Activated CD4-positive, alpha-beta T cell treated with anti-CD3 and anti-CD28 coated beads, Interleukin-2, amount 10 ng/mL, durations not matched to agents 7 days and 5 days (primary cell): Measurements from ENCODE around the gene SMIM28. TPM values are rescaled to one million over a fixed set of nuclear protein-coding genes. Genes with fewer than 3 reads are reported as not detected.

Source experiments
- CTCF ChIA-PET: fragments of 350-600 bp; sonication (Branson Sonifier 250); formaldehyde crosslinking; loops from one replicate; lab custom pipeline; 2021; ENCODE audit warnings: antibody characterized with exemption; lab: Charles Lee
- POLR2A ChIA-PET: fragments of 350-600 bp; sonication (Branson Sonifier 250); formaldehyde crosslinking; loops from one replicate; lab custom pipeline; 2021; ENCODE audit warnings: antibody characterized with exemption; lab: Charles Lee
- DNase-seq: peaks from one replicate; pipeline ENCODE4 v3.0.0-alpha.2; 2020
- H3K27ac Mint-ChIP-seq: one replicate; pipeline ENCODE4 v1.8.0; 2021; ENCODE audit warnings: mild to moderate bottlenecking, moderate library complexity, mixed read lengths
- H3K27me3 Mint-ChIP-seq: one replicate; pipeline ENCODE4 v1.8.0; 2021; ENCODE audit warnings: mixed read lengths
- H3K36me3 Mint-ChIP-seq: one replicate; pipeline ENCODE4 v1.8.0; 2021; ENCODE audit warnings: low read depth, mixed read lengths
- H3K4me1 Mint-ChIP-seq: one replicate; pipeline ENCODE4 v1.8.0; 2021; ENCODE audit warnings: mixed read lengths
- H3K4me3 Mint-ChIP-seq: one replicate; pipeline ENCODE4 v1.8.0; 2021; ENCODE audit warnings: mild to moderate bottlenecking, moderate library complexity, mixed read lengths
- H3K9me3 Mint-ChIP-seq: one replicate; pipeline ENCODE4 v1.8.0; 2021; ENCODE audit warnings: mixed read lengths
- total RNA-seq, 2 experiments: library from RNA; stranded (reverse); gene quantifications; one replicate each; pipeline ENCODE4 v1.2.3, GENCODE V29; 2021

SMIM28 gene
- total RNA-seq, 2 experiments from 2014 or later, result not detected

DNA sequence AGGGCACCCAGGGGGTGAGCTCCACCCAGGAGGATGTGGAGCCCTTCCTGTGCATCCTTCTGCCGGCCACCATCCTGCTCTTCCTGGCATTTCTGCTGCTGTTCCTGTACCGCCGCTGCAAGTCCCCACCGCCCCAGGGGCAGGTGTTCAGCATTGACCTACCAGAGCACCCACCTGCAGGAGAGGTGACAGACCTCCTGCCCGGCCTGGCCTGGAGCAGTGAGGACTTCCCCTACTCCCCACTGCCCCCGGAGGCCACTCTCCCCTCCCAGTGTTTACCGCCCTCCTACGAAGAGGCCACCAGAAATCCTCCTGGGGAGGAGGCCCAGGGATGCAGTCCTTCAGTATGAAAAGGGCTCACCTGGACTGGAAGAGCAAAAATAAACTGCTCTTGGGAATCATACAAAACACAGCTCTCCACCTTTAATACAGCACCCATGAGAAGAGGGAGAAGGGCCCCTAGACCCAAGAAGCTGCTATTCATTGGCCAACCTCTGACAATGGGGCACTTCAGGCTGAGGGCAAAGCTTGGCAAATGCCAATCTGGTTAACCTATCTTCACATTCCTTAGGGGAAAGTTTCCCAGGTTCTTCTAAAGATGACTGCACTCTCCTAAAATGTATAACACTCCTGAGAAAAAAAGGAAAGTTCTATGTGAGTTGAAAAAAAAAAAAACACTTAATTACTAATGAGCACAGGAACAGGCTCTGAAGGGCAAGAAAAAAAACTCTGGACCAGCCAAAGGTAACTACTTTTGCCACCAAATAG, 5.0 kb downstream of the SMIM28 start:
- no peaks in the 10 kb centered on the region for H3K9me3 Mint-ChIP-seq
- H3K27me3 Mint-ChIP-seq, result peaks cover 11% of the 10 kb centered on the region
- no peak overlapping the region for H3K27ac Mint-ChIP-seq
- H3K4me1 Mint-ChIP-seq, result no peaks in the 10 kb centered on the region
- H3K36me3 Mint-ChIP-seq, result no peaks in the 10 kb centered on the region
- CTCF ChIA-PET, result interaction anchor here (0.6 kb wide), 1 partner anchor 1445 kb away, joined by 4 read pairs; no protein-coding TSS in a partner anchor
- H3K4me3 Mint-ChIP-seq, result no peak overlapping the region
- POLR2A ChIA-PET, result no interaction called here
- no peak for DNase-seq

DNA sequence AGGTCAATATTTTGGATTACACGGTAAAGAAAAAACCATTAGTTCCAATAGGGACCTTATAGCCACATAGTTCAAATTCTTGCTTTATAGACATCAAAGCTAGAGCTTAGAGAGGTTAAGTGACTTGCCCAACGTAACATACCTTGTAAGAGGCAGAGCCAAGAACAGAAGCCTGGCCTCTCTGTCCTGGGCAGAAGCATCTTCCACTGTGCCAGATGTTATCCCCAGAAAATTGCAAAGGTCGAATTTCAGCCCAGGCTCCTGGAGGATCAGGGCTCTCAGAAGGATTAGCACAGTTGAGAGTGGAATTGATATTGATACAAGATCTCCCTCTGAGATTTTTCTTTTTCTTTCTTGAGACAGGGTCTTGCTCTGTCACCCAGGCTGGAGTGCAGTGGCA, 6.1 kb downstream of the SMIM28 start:
- Mint-ChIP-seq H3K27ac (no peak overlapping the region), H3K9me3 (no peaks in the 10 kb centered on the region), H3K36me3 (no peaks in the 10 kb centered on the region), H3K4me1 (no peaks in the 10 kb centered on the region), H3K27me3 (peaks cover 12% of the 10 kb centered on the region), H3K4me3 (no peak overlapping the region)
- ChIA-PET CTCF (no interaction called here), POLR2A (no interaction called here)
- no peak for DNase-seq

DNA sequence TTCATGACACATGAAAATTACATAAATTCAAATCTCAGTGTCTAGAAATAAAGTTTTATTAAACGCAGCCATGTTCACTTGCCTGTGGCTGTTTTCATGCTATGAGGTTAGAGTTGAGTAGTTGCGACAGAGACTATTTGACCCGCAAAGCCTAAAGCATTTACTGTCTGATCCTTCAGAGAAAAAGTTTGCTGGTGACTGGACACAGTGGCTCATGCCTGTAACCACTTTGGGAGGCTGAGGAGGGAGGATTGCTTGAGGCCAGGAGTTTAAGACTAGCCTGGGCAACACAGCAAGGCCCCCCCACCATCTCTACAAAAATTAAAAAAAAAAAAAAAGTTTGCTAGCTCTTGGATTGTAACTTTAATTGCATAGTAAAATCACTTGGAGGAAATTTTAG, 9.2 kb downstream of the SMIM28 start:
- DNase-seq, result no peak
- H3K36me3 Mint-ChIP-seq, result no peaks in the 10 kb centered on the region
- H3K9me3 Mint-ChIP-seq, result no peaks in the 10 kb centered on the region
- no peak overlapping the region for H3K4me3 Mint-ChIP-seq
- ChIA-PET POLR2A (no interaction called here), CTCF (no interaction called here)
- no peaks in the 10 kb centered on the region for H3K4me1 Mint-ChIP-seq
- H3K27me3 Mint-ChIP-seq, result peaks cover 21% of the 10 kb centered on the region
- no peak overlapping the region for H3K27ac Mint-ChIP-seq

DNA sequence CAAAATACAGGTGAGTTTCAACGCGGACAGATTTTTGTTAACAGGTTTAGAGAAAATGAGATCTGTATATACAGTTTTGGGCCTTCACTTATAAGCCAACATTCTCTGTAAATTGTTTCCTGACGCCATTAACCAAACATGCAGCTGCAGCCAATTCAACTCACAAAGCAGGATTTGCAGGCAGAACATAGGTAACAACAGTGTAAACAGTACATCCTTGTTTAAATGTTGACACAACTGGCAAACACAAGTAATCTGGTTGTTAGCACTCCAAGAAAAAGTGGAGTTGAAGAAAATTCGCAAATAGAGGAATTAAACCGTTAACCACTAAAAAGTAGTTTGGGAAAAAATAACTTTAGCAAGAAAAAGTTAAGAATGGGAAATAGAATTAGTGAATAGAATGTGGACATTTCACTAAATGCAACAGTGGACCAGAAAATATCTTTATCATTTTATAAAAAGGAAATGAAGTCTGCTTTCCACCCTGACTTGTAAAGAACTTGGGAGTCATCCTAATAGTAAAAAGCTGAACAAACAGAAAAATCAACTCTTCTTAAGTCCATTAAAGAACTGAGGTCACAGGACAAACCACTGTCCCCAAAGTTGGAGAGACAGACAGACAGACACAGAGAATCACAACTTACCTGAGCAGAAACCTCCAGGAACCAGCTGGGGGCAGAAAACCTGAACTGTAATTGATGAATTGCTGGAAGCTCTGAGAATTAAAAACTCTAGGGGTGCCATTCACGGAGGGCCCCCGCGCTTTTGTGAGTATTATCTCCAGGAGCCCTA, 10.1 kb downstream of the SMIM28 start:
- Mint-ChIP-seq H3K9me3 (no peaks in the 10 kb centered on the region), H3K4me1 (no peaks in the 10 kb centered on the region), H3K27me3 (peaks cover 21% of the 10 kb centered on the region), H3K4me3 (no peak overlapping the region), H3K36me3 (no peaks in the 10 kb centered on the region), H3K27ac (no peak overlapping the region)
- CTCF ChIA-PET, result no interaction called here
- no peak for DNase-seq
- POLR2A ChIA-PET, result no interaction called here

DNA sequence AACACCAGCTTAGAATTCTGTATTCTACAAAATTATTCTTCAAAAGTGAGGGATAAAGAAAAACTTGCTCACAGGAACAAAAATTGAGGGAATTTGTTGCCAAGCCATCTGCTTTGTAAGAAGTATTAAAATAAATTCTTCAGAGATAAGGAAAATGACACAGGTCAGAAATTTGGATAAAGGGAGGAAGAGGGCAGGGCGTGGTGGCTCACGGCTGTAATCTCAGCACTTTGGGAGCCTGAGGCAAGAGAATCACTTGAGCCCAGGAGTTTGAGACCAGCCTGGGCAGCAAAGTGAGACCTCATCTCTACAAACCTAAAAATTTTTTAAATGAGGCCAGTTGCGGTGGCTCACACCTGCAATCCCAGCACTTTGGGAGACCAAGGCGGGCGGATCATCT, 11.8 kb downstream of the SMIM28 start:
- Mint-ChIP-seq H3K27ac (no peak overlapping the region), H3K27me3 (peaks cover 19% of the 10 kb centered on the region), H3K36me3 (no peaks in the 10 kb centered on the region), H3K4me3 (no peak overlapping the region), H3K9me3 (no peaks in the 10 kb centered on the region), H3K4me1 (peaks cover 3% of the 10 kb centered on the region)
- ChIA-PET POLR2A (no interaction called here), CTCF (no interaction called here)
- DNase-seq, result no peak

DNA sequence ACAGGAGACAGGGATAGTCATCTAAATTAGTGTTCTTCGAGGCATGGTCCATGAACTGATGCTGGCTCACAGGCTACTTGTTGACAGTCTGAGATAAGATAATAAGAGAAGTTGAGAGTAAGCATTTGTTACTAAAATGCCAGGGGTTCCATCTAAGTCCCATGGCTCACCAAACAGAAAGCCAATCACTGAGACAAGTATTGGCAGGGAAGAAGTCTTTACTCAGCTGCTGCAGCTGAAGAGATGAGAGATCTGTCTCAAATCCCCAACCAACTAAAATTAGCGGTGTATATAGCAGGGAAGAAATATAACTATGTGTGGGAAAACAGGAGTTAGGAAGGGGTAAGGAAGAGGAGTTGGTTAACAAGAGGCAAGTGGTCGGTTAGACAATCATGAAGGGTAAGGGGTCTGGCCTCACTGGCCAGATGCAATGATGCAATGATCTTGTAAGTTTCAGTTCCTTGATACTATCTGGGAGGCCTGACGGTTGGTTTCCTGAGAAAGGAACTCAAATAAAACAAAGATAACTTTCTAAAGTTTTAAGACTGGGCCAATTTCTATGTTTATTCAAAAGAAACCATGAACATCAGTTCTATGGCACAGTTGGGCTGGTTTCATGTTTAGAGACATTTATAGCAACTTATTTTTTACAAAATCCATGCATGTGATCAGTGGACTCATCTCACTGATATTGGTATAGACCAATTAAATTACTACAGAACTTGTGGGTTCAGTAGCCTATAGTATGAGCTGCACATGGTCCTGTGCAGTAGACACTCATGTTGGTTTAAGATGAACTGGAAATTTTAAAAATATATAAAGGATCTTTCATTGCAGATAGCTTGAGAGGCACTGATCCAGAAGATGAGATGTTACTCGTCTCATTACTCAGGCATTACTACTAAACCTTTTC, 16.4 kb downstream of the SMIM28 start:
- H3K36me3 Mint-ChIP-seq, result no peaks in the 10 kb centered on the region
- DNase-seq, result no peak
- peaks cover 3% of the 10 kb centered on the region for H3K4me1 Mint-ChIP-seq
- POLR2A ChIA-PET, result no interaction called here
- no peak overlapping the region for H3K27ac Mint-ChIP-seq
- peaks cover 6% of the 10 kb centered on the region for H3K27me3 Mint-ChIP-seq
- CTCF ChIA-PET, result interaction anchor here (0.7 to 0.9 kb wide), 2 partner anchors 18 to 156 kb away, joined by 3 to 4 read pairs; no protein-coding TSS in a partner anchor
- H3K4me3 Mint-ChIP-seq, result no peak overlapping the region
- H3K9me3 Mint-ChIP-seq, result no peaks in the 10 kb centered on the region

DNA sequence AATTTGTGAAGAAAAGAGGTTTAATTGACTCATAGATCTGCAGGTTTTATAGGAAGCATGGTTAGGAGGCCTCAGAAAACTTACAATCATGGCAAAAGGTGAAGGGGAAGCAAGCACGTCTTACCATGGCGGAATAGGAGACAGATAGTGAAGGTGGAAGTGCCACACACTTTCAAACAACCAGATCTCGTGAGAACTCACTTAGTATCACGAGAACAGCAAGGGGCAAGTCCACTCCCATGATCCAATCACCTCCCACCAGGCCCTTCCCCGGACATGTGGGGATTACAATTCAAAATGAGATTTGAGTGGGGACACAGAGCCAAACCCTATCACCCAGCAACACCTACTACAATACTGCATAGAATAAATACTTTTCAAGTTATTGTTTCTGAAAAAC, 19.0 kb downstream of the SMIM28 start:
- H3K4me1 Mint-ChIP-seq, result peaks cover 3% of the 10 kb centered on the region
- H3K27me3 Mint-ChIP-seq, result peaks cover 2% of the 10 kb centered on the region
- H3K36me3 Mint-ChIP-seq, result no peaks in the 10 kb centered on the region
- no peak overlapping the region for H3K4me3 Mint-ChIP-seq
- POLR2A ChIA-PET, result no interaction called here
- no peaks in the 10 kb centered on the region for H3K9me3 Mint-ChIP-seq
- no peak overlapping the region for H3K27ac Mint-ChIP-seq
- DNase-seq, result no peak
- CTCF ChIA-PET, result no interaction called here

DNA sequence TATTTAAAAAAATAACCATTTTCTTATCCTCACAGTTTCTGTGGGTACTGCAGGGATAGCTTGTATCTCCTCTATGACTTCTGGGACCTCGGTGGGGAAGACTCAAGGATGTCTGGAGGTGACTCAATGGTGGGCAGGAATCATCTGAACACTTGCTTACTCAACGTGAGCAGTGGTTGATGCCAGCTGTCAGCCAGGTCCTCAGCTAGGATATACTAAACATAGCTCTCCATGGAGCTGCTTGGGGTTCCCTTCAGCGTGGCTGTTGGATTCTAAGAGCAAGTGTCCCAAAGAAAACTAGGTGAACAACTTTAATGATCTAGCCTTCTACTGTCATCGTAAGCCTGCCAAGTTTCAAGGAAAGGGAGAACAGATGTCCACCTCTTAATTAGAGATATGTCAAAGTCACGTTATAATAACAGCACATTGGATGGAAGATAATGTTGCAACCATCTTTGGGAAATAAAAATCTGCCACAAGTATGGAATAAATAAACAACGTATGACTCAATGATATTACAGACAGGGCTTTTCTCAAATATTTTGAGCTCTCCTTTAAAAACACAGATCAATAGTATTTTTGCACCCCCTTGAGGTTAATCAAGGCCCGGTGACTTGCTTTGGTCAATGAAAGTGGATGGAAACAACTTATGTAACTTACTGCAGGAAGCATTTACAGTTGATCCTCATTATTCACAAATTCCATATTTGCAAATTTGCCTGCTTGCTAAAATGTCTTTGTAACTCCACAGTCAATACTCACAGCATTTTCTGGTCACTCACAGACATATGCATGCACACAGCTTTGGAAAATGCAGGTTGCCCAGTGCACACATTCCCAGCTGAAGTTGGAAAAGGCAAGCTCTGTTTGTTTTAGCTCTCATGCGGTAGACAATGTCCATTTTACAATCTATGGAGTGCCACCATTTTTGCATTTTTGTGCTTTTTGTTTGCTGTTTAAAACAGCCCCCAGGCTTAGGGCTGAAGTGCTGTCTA, 19.7 kb downstream of the SMIM28 start:
- POLR2A ChIA-PET, result no interaction called here
- DNase-seq, result no peak
- Mint-ChIP-seq H3K27me3 (peaks cover 9% of the 10 kb centered on the region), H3K4me3 (no peak overlapping the region), H3K27ac (no peak overlapping the region), H3K36me3 (no peaks in the 10 kb centered on the region), H3K4me1 (peaks cover 3% of the 10 kb centered on the region), H3K9me3 (no peaks in the 10 kb centered on the region)
- CTCF ChIA-PET, result interaction anchor here (0.6 to 1.0 kb wide), 2 partner anchors 19 to 266 kb away, joined by 4 read pairs; no protein-coding TSS in a partner anchor

DNA sequence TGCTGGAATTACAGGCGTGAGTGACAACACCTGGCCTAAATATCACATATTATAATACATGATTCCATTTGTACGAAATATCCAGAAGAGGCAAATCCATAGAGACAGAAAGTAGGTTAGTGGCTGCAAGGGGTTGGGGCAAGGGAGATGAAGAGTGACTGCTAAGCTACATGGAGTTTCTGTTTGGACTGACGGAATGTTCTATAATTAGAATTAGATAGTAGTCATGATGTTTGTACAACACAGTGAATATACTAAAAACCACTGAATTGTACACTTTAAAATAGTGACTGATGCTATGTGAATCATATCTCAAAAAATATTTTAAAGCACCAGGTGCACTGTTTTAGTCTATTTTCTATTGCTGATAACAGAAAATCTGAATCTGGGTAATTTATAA, 22.6 kb downstream of the SMIM28 start:
- Mint-ChIP-seq H3K4me1 (peaks cover 11% of the 10 kb centered on the region), H3K9me3 (no peaks in the 10 kb centered on the region), H3K27ac (no peak overlapping the region), H3K36me3 (no peaks in the 10 kb centered on the region), H3K27me3 (peaks cover 9% of the 10 kb centered on the region), H3K4me3 (no peak overlapping the region)
- ChIA-PET POLR2A (no interaction called here), CTCF (no interaction called here)
- no peak for DNase-seq

DNA sequence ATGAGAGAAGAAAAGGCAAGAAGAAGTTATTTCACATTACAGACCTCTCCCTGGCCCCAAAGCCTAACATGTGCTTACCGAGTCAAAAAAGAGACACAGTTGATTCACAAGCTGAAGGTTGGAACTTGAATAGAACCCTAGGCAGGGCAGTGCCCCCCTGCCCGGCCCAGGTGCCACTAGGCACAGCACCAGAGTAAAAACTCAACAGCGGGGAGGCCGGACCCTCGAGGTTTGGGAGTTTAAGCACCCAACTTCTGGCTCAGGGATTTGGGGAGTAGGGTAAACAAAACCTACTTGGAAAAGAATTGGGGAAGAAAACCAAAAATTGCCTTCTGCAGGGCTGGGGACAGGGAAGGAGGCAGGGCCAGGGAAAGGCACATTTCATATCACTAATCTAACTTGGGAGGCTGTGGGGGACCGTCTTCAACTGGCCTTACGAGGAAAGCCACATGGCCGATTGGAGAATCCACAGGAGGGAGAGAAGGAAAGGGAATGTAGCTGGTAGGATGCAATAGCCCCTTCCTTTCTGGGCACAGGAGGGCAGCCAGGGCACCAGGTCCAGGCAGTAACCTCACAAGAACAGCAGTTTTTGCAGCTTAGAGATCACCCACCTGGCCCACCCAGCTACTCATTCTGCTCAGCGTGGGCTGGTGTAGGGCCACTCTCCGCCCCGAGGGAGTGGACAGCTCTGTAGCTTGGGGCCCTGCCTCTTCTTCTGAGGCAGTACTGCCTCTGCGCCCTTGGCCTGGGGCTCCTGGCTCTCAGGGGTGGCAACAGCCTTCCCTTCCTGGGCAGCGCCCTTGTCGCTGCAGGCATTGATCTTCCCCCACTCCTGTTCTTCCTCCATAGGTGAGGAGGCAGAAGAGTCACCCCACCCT, 24.5 kb downstream of the SMIM28 start:
- H3K36me3 Mint-ChIP-seq, result peaks cover 6% of the 10 kb centered on the region
- H3K4me1 Mint-ChIP-seq, result peaks cover 21% of the 10 kb centered on the region
- peaks cover 9% of the 10 kb centered on the region for H3K27me3 Mint-ChIP-seq
- H3K27ac Mint-ChIP-seq, result no peak overlapping the region
- H3K9me3 Mint-ChIP-seq, result no peaks in the 10 kb centered on the region
- peak overlapping the region; percentile 18 for H3K4me3 Mint-ChIP-seq
- POLR2A ChIA-PET, result interaction anchor here (0.5 kb wide), 1 partner anchor 736 kb away, joined by 4 read pairs; no protein-coding TSS in a partner anchor
- CTCF ChIA-PET, result interaction anchor here (0.6 kb wide), 1 partner anchor 56 kb away, joined by 5 read pairs; no protein-coding TSS in a partner anchor
- DNase-seq, result no peak

DNA sequence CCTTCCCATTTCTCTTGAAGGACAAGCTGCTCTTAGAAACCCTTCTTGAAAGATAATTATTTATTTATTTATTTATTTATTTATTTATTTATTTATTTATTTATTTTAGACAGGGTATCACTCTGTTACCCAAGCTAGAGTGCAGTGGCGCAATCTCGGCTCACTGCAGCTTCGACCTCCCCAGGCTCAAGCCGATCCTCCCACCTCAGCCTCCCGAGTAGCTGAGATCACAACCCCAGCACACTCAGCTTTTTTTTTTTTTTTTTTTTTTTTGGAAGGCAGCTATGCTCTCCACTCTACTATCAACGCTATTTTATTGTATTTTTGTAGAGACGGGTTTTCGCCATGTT, 25.1 kb downstream of the SMIM28 start:
- Mint-ChIP-seq H3K27ac (no peak overlapping the region), H3K4me3 (peak overlapping the region; percentile 74), H3K4me1 (peaks cover 21% of the 10 kb centered on the region), H3K36me3 (peaks cover 6% of the 10 kb centered on the region), H3K9me3 (no peaks in the 10 kb centered on the region), H3K27me3 (peaks cover 9% of the 10 kb centered on the region)
- CTCF ChIA-PET, result interaction anchor here (0.6 to 0.9 kb wide), 2 partner anchors 14 to 55 kb away, joined by 3 to 5 read pairs; no protein-coding TSS in a partner anchor
- POLR2A ChIA-PET, result interaction anchor here (0.5 kb wide), 1 partner anchor 737 kb away, joined by 4 read pairs; no protein-coding TSS in a partner anchor
- DNase-seq, result no peak
